ENCODE measurements around the gene NPM1.

The NPM1 gene

GRCh38 chr5:171454549-171454948, 66.9 kb downstream of the NPM1 start:
- DNase-seq, result no peak

- no peak for DNase-seq
These were observed 67.9 kb downstream of the NPM1 start for GRCh38 chr5:171455522-171455921.

- no peak for DNase-seq
These were observed 69.7 kb downstream of the NPM1 start for GRCh38 chr5:171457208-171457981.

GRCh38 chr5:171459839-171460238, 72.2 kb downstream of the NPM1 start:
- DNase-seq, result no peak

All from NCI-H1105 treated with DMSO at 0.1 percent for 48 hours (cell line).